Measurements from ENCODE around the gene HMOX2.

DNA sequence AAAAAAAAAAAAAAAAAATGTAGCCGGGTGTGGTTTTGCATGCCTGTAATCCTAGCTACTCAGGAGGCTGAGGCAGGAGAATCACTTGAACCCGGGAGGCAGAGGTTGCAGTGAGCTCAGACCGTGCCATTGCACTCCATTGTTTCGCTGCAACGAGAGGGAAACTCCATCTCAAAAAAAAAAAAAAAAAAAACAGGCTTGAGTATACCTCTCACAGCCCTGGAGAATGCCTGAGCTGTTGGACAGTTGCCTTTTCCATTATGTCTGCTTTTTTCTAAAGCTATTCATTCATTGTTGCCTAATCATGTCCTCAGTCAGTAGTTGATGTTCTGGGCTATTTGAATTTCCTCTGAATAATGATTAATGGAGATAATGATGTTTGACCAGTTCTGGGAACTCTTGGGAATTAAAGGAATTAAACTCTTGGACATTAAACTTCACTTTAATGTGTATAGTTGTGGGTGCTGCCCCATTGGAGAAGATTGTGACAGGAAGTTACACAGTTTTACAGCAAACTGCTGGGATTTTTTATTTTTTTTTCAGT, 11.8 kb downstream of the HMOX2 start:
- TF ChIP-seq, protein P1, sequence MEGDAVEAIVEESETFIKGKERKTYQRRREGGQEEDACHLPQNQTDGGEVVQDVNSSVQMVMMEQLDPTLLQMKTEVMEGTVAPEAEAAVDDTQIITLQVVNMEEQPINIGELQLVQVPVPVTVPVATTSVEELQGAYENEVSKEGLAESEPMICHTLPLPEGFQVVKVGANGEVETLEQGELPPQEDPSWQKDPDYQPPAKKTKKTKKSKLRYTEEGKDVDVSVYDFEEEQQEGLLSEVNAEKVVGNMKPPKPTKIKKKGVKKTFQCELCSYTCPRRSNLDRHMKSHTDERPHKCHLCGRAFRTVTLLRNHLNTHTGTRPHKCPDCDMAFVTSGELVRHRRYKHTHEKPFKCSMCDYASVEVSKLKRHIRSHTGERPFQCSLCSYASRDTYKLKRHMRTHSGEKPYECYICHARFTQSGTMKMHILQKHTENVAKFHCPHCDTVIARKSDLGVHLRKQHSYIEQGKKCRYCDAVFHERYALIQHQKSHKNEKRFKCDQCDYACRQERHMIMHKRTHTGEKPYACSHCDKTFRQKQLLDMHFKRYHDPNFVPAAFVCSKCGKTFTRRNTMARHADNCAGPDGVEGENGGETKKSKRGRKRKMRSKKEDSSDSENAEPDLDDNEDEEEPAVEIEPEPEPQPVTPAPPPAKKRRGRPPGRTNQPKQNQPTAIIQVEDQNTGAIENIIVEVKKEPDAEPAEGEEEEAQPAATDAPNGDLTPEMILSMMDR (IDR thresholded peaks at IDR 0.05; ENCODE audit: insufficient read depth, low read length, poor library complexity, severe bottlenecking) = no peak
- TF ChIP-seq EZH2phosphoT487 (conservative IDR thresholded peaks at IDR 0.05; ENCODE audit: low read length) = no peak

Measured in SU-DHL-6 (cell line).